ENCODE measurements around the gene DDR2.
"Not testable (repeated sequence)": the region's sequence is repeated elsewhere in the genome, so short reads cannot be mapped to it uniquely, and the experiment has no call there.

DDR2 gene

DNA sequence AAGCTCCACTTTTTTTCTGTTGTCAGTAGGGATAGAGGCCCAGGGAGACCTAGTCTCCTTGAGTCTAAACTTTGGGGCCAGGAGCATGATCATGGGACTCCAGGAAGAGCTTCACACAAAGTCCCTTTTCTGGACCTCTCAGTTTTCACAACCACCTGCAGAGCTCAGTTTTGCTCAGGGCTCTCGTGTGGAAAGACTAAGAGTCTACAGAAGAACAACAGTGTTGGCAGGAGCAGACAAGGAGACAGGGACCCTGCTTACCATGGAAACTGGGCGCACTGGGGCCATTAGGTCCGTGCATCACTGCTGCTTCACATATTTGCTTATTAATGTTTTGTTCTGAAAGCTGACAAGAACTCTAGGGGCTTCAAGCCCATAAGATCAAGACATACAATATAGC lies 94.3 kb downstream of the DDR2 start:
- H3K4me1 ChIP-seq (ENCODE audit: control insufficient read depth, insufficient read depth, low read length): peaks cover 25% of the 10 kb centered on the region
- H3K9ac ChIP-seq (ENCODE audit: low read length): no peak overlapping the region
- no peak overlapping the region for H3K4me3 ChIP-seq (ENCODE audit: low read length)
- peaks cover 33% of the 10 kb centered on the region for H3K36me3 ChIP-seq (ENCODE audit: control insufficient read depth, insufficient read depth, low read length, severe bottlenecking)
- no peaks in the 10 kb centered on the region for H3K27me3 ChIP-seq (replicated peaks; ENCODE audit: control insufficient read depth, insufficient read depth, low read length)
- no peak for DNase-seq (ENCODE audit: low read depth)
- no peaks in the 10 kb centered on the region for H3K9me3 ChIP-seq (ENCODE audit: control insufficient read depth, low read length)

DNA sequence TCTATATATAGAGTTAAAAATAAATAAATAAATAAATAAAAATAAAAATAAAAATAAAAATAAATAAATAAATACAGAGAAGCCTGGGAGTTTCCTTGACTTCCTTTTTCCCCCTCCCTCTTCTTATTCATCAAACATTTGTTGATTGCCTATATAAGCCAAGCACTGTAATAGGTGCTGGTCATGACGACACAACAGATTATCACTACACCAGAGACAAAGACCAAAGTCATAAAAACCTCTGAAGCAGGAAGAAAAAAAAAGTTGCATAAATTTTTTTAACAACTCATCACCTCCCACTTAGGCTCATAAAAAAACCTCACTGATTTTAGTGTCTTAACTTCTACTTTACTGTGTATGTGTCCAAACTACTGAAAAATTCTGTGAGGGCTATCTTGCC lies 95.2 kb downstream of the DDR2 start:
- not testable (repeated sequence) for H3K4me3 ChIP-seq (ENCODE audit: low read length); DNase-seq (ENCODE audit: low read depth); H3K9me3 ChIP-seq (ENCODE audit: control insufficient read depth, low read length); H3K27me3 ChIP-seq (replicated peaks; ENCODE audit: control insufficient read depth, insufficient read depth, low read length); H3K9ac ChIP-seq (ENCODE audit: low read length)
- peaks cover 34% of the 10 kb centered on the region for H3K4me1 ChIP-seq (ENCODE audit: control insufficient read depth, insufficient read depth, low read length)
- peaks cover 40% of the 10 kb centered on the region for H3K36me3 ChIP-seq (ENCODE audit: control insufficient read depth, insufficient read depth, low read length, severe bottlenecking)

GRCh38 chr1:162728573-162728972 lies 96.3 kb downstream of the DDR2 start:
- Histone ChIP-seq H3K4me1 (ENCODE audit: control insufficient read depth, insufficient read depth, low read length) (peaks cover 45% of the 10 kb centered on the region), H3K36me3 (ENCODE audit: control insufficient read depth, insufficient read depth, low read length, severe bottlenecking) (peaks cover 38% of the 10 kb centered on the region), H3K4me3 (ENCODE audit: low read length) (no peak overlapping the region), H3K9ac (ENCODE audit: low read length) (no peak overlapping the region), H3K27me3 (replicated peaks; ENCODE audit: control insufficient read depth, insufficient read depth, low read length) (no peaks in the 10 kb centered on the region), H3K9me3 (ENCODE audit: control insufficient read depth, low read length) (no peaks in the 10 kb centered on the region)
- DNase-seq (ENCODE audit: low read depth): no peak

- not testable (repeated sequence) for H3K9me3 ChIP-seq (ENCODE audit: control insufficient read depth, low read length); H3K9ac ChIP-seq (ENCODE audit: low read length); H3K4me3 ChIP-seq (ENCODE audit: low read length); DNase-seq (ENCODE audit: low read depth); H3K27me3 ChIP-seq (replicated peaks; ENCODE audit: control insufficient read depth, insufficient read depth, low read length)
- Histone ChIP-seq H3K36me3 (ENCODE audit: control insufficient read depth, insufficient read depth, low read length, severe bottlenecking) (peaks cover 35% of the 10 kb centered on the region), H3K4me1 (ENCODE audit: control insufficient read depth, insufficient read depth, low read length) (peaks cover 45% of the 10 kb centered on the region)
Measured at GRCh38 chr1:162729195-162729774, 97.0 kb downstream of the DDR2 start.

DNA sequence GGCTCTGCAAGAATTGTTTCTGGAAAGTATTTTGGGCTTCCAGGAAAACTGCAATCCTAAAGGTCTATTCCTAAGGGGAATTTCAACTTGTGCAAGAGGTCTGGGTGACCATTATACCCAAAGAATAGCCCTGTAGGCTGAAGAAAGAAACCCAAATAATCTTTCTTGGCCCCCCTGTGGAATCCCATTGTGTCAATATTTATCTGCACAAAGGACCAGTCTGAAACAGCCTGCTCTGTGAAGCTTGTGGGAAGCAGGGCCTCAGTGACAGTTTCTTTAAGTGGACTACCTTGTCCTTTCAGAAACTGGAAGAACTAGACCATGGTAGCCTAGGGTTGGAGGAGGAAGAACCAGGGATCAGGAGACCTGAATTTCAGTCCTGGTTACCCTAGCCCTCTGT lies 99.8 kb downstream of the DDR2 start:
- Histone ChIP-seq H3K9me3 (ENCODE audit: control insufficient read depth, low read length) (no peaks in the 10 kb centered on the region), H3K9ac (ENCODE audit: low read length) (peak overlapping the region; percentile 2), H3K4me3 (ENCODE audit: low read length) (no peak overlapping the region), H3K36me3 (ENCODE audit: control insufficient read depth, insufficient read depth, low read length, severe bottlenecking) (peaks cover 39% of the 10 kb centered on the region), H3K27me3 (replicated peaks; ENCODE audit: control insufficient read depth, insufficient read depth, low read length) (no peaks in the 10 kb centered on the region), H3K4me1 (ENCODE audit: control insufficient read depth, insufficient read depth, low read length) (peaks cover 48% of the 10 kb centered on the region)
- DNase-seq (ENCODE audit: low read depth): no peak

GRCh38 chr1:162732566-162733335 lies 100.5 kb downstream of the DDR2 start:
- Histone ChIP-seq H3K9ac (ENCODE audit: low read length) (peak overlapping the region; percentile 2), H3K36me3 (ENCODE audit: control insufficient read depth, insufficient read depth, low read length, severe bottlenecking) (peaks cover 39% of the 10 kb centered on the region), H3K4me1 (ENCODE audit: control insufficient read depth, insufficient read depth, low read length) (peaks cover 48% of the 10 kb centered on the region), H3K27me3 (replicated peaks; ENCODE audit: control insufficient read depth, insufficient read depth, low read length) (no peaks in the 10 kb centered on the region), H3K9me3 (ENCODE audit: control insufficient read depth, low read length) (no peaks in the 10 kb centered on the region), H3K4me3 (ENCODE audit: low read length) (no peak overlapping the region)
- DNase-seq (ENCODE audit: low read depth): no peak

DNA sequence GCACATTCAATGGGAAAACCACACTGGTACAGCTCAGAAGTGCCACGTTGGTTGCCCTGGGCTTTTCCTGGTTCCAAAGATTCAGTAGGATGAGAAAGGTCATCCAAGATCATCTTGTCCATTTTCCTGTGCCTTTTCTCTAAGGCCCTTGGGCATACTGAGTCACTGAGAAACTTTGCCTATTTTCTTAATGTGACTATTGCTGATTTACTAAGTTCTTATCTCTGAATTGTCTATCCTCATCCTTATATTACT lies 101.0 kb downstream of the DDR2 start:
- Histone ChIP-seq H3K9ac (ENCODE audit: low read length) (no peak overlapping the region), H3K36me3 (ENCODE audit: control insufficient read depth, insufficient read depth, low read length, severe bottlenecking) (peaks cover 39% of the 10 kb centered on the region), H3K9me3 (ENCODE audit: control insufficient read depth, low read length) (no peaks in the 10 kb centered on the region), H3K4me1 (ENCODE audit: control insufficient read depth, insufficient read depth, low read length) (peaks cover 48% of the 10 kb centered on the region), H3K4me3 (ENCODE audit: low read length) (no peak overlapping the region), H3K27me3 (replicated peaks; ENCODE audit: control insufficient read depth, insufficient read depth, low read length) (no peaks in the 10 kb centered on the region)
- no peak for DNase-seq (ENCODE audit: low read depth)

- no peak overlapping the region for H3K9ac ChIP-seq (ENCODE audit: low read length)
- H3K27me3 ChIP-seq (replicated peaks; ENCODE audit: control insufficient read depth, insufficient read depth, low read length): no peaks in the 10 kb centered on the region
- peaks cover 36% of the 10 kb centered on the region for H3K36me3 ChIP-seq (ENCODE audit: control insufficient read depth, insufficient read depth, low read length, severe bottlenecking)
- no peak for DNase-seq (ENCODE audit: low read depth)
- no peak overlapping the region for H3K4me3 ChIP-seq (ENCODE audit: low read length)
- H3K9me3 ChIP-seq (ENCODE audit: control insufficient read depth, low read length): no peaks in the 10 kb centered on the region
- H3K4me1 ChIP-seq (ENCODE audit: control insufficient read depth, insufficient read depth, low read length): peaks cover 45% of the 10 kb centered on the region
Measured at GRCh38 chr1:162734047-162734446, 101.8 kb downstream of the DDR2 start.

DNA sequence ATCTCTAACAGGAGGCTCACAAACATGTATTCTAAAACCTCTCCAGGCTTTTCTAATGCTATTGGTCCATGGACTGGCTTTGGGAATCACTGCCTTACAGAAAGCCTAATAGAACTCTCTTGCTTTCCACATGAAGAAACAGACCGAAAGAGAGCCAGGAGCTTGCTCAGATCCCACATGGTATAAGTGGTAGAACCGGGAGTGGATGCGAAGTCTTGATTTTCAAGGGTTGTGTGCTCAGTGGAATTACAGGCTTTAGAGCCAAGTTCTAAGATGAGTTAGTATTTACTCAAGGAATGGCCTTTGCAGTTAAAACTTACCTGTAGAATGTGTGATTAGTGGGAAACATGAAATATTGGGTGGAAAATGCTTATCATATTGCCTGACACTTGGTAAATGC lies 103.9 kb downstream of the DDR2 start:
- peaks cover 32% of the 10 kb centered on the region for H3K36me3 ChIP-seq (ENCODE audit: control insufficient read depth, insufficient read depth, low read length, severe bottlenecking)
- H3K9ac ChIP-seq (ENCODE audit: low read length): no peak overlapping the region
- no peaks in the 10 kb centered on the region for H3K27me3 ChIP-seq (replicated peaks; ENCODE audit: control insufficient read depth, insufficient read depth, low read length)
- H3K9me3 ChIP-seq (ENCODE audit: control insufficient read depth, low read length): no peaks in the 10 kb centered on the region
- no peak overlapping the region for H3K4me3 ChIP-seq (ENCODE audit: low read length)
- no peak for DNase-seq (ENCODE audit: low read depth)
- peaks cover 52% of the 10 kb centered on the region for H3K4me1 ChIP-seq (ENCODE audit: control insufficient read depth, insufficient read depth, low read length)

DNA sequence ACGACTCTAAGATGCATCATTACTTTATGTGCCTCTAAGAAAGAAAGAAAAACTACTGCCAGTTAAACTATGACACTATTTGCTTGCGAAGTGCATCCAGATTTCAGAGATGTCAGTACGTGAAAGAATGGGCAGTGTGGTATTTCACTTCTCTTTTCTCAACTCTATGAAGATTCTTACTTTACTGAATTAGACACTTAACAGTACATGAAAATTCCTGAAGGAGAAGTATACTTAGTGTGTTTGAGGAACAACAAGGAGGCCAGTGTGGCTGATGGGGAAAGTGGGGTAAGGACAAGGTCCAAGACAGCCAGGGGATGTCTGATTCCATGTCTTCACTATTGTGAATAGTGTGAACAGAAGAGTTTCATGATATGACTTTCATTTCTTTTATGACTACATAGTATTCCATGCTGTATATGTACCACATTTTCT lies 104.4 kb downstream of the DDR2 start:
- H3K4me3 ChIP-seq (ENCODE audit: low read length): no peak overlapping the region
- H3K9me3 ChIP-seq (ENCODE audit: control insufficient read depth, low read length): no peaks in the 10 kb centered on the region
- no peak overlapping the region for H3K9ac ChIP-seq (ENCODE audit: low read length)
- no peaks in the 10 kb centered on the region for H3K27me3 ChIP-seq (replicated peaks; ENCODE audit: control insufficient read depth, insufficient read depth, low read length)
- peaks cover 54% of the 10 kb centered on the region for H3K4me1 ChIP-seq (ENCODE audit: control insufficient read depth, insufficient read depth, low read length)
- no peak for DNase-seq (ENCODE audit: low read depth)
- peaks cover 31% of the 10 kb centered on the region for H3K36me3 ChIP-seq (ENCODE audit: control insufficient read depth, insufficient read depth, low read length, severe bottlenecking)

DNA sequence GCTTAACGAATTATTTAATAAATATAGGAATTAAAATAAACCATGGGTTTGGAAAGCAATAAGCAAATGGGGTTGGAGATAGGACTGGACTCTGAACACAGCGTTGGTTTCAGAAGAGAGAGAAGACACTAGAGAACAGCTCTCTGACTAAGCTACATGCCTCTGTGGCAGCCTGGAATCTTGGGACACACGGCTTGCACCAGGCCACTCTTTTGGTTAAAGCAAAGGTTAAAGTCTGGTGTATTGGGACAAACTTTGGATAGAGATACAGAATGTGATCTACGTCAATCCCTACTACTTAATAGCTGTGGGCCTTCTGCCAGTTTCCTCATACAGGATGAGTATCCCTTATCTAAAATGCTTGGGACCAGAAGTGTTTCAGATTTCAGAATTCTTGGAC lies 108.5 kb downstream of the DDR2 start:
- Histone ChIP-seq H3K27me3 (replicated peaks; ENCODE audit: control insufficient read depth, insufficient read depth, low read length) (no peaks in the 10 kb centered on the region), H3K4me3 (ENCODE audit: low read length) (no peak overlapping the region), H3K36me3 (ENCODE audit: control insufficient read depth, insufficient read depth, low read length, severe bottlenecking) (peaks cover 34% of the 10 kb centered on the region), H3K4me1 (ENCODE audit: control insufficient read depth, insufficient read depth, low read length) (peaks cover 29% of the 10 kb centered on the region), H3K9me3 (ENCODE audit: control insufficient read depth, low read length) (no peaks in the 10 kb centered on the region), H3K9ac (ENCODE audit: low read length) (no peak overlapping the region)
- DNase-seq (ENCODE audit: low read depth): no peak

DNA sequence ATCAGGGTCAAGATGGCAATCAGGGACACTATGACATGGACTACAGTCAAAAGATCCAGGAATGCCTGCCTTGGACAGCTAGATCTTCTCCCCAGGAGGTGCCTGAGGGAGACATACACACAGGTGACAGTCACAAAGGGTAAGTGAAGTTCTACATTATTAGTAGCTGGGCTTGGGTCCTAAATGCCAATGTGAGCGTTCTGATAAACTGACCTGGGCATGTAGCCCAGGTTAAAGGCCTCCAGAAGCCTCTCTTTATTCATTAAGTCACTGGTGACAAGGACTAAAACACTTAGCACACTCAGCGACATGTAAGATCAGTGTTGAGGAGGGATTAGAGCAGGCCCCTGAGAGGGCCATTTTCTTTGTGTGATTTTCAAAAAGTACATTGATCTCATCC lies 109.3 kb downstream of the DDR2 start:
- no peak overlapping the region for H3K9ac ChIP-seq (ENCODE audit: low read length)
- no peaks in the 10 kb centered on the region for H3K9me3 ChIP-seq (ENCODE audit: control insufficient read depth, low read length)
- H3K4me1 ChIP-seq (ENCODE audit: control insufficient read depth, insufficient read depth, low read length): peaks cover 26% of the 10 kb centered on the region
- H3K4me3 ChIP-seq (ENCODE audit: low read length): no peak overlapping the region
- H3K36me3 ChIP-seq (ENCODE audit: control insufficient read depth, insufficient read depth, low read length, severe bottlenecking): peaks cover 38% of the 10 kb centered on the region
- DNase-seq (ENCODE audit: low read depth): no peak
- H3K27me3 ChIP-seq (replicated peaks; ENCODE audit: control insufficient read depth, insufficient read depth, low read length): no peaks in the 10 kb centered on the region

Data from adipocyte (in vitro differentiated cells).